Erythroblast (primary cell): ENCODE data around the gene UGT1A5.

Experiments used
- DNase-seq, 2 experiments: peaks; one replicate each; lab custom pipeline; 2025; lab: John Stamatoyannopoulos, UW
- GATA1 ChIP-seq: IDR thresholded peaks from 2 replicates; pipeline ENCODE4 v1.6.1; 2011; ENCODE audit warnings: low read depth, mild to moderate bottlenecking, control low read depth, low read length, moderate library complexity
- POLR2A ChIP-seq: IDR thresholded peaks from 2 replicates; pipeline ENCODE4 v1.6.1; 2011; ENCODE audit warnings: mild to moderate bottlenecking, low read length

UGT1A5 gene

GRCh38 chr2:233798335-233799086, 85.8 kb downstream of the UGT1A5 start:
- no peak for TF ChIP-seq GATA1
- no peak for TF ChIP-seq POLR2A
- no peak for DNase-seq

GRCh38 chr2:233799087-233799665, 86.5 kb downstream of the UGT1A5 start:
- TF ChIP-seq POLR2A = no peak
- DNase-seq = no peak

GRCh38 chr2:233799716-233800115, 87.0 kb downstream of the UGT1A5 start:
- TF ChIP-seq POLR2A = no peak
- no peak for TF ChIP-seq GATA1
- DNase-seq = no peak

GRCh38 chr2:233800208-233800607, 87.5 kb downstream of the UGT1A5 start:
- no peak for DNase-seq
- TF ChIP-seq POLR2A (no peak), GATA1 (no peak)

GRCh38 chr2:233801357-233802131, 88.8 kb downstream of the UGT1A5 start:
- no peak for DNase-seq
- no peak for TF ChIP-seq GATA1
- no peak for TF ChIP-seq POLR2A

- no peak for DNase-seq
- TF ChIP-seq GATA1 (no peak), POLR2A (no peak)
Observed at GRCh38 chr2:233802132-233802815, 89.6 kb downstream of the UGT1A5 start.

GRCh38 chr2:233803292-233803911, 90.7 kb downstream of the UGT1A5 start:
- TF ChIP-seq GATA1 (no peak), POLR2A (no peak)
- no peak for DNase-seq

GRCh38 chr2:233803994-233804393, 91.3 kb downstream of the UGT1A5 start:
- DNase-seq = no peak
- TF ChIP-seq GATA1 = no peak
- TF ChIP-seq POLR2A = no peak

- TF ChIP-seq GATA1 (no peak), POLR2A (no peak)
- DNase-seq = no peak
Observed at GRCh38 chr2:233807215-233807865, 94.6 kb downstream of the UGT1A5 start.

GRCh38 chr2:233807966-233808935, 95.5 kb downstream of the UGT1A5 start:
- no peak for DNase-seq
- TF ChIP-seq POLR2A (no peak), GATA1 (no peak)

GRCh38 chr2:233810385-233810784, 97.7 kb downstream of the UGT1A5 start:
- no peak for TF ChIP-seq GATA1
- no peak for DNase-seq

- DNase-seq = no peak
- TF ChIP-seq GATA1 = no peak
Observed at GRCh38 chr2:233811087-233811486, 98.4 kb downstream of the UGT1A5 start.
